Stimulated activated naive CD8-positive, alpha-beta T cell treated with anti-CD3 and anti-CD28 coated beads, Interleukin-15, Interleukin-2, amounts not matched to agents 100 U/mL and 50 U/mL, for 24 hours (primary cell): ENCODE data around the gene EWSR1.
"Not testable (repeated sequence)": the region's sequence is repeated elsewhere in the genome, so short reads cannot be mapped to it uniquely, and the experiment has no call there.

Experiments used
- ATAC-seq: fragments of 150-1000 bp; cut with Tn5 transposase; one replicate; pipeline ENCODE4 v1.10.0; 2021
- DNase-seq: peaks from one replicate; pipeline ENCODE4 v3.0.0; 2021

The EWSR1 gene

GRCh38 chr22:29335656-29336055 is 67.6 kb downstream of the EWSR1 start:
- ATAC-seq (no peak), DNase-seq (no peak)

- DNase-seq, result no peak
- no peak for ATAC-seq
Observed at GRCh38 chr22:29336751-29337490, 68.9 kb downstream of the EWSR1 start.

- no peak for ATAC-seq
Observed at GRCh38 chr22:29337631-29338284, 69.7 kb downstream of the EWSR1 start.

GRCh38 chr22:29338398-29338797 is 70.3 kb downstream of the EWSR1 start:
- ATAC-seq (no peak), DNase-seq (no peak)

More at GRCh38 chr22:29337631-29338284, 69.7 kb downstream of the EWSR1 start:
- no peak for DNase-seq

GRCh38 chr22:29339381-29340235 is 71.5 kb downstream of the EWSR1 start:
- no peak for DNase-seq
- no peak for ATAC-seq

GRCh38 chr22:29340566-29340965 is 72.5 kb downstream of the EWSR1 start:
- no peak for ATAC-seq
- no peak for DNase-seq

- no peak for ATAC-seq
- no peak for DNase-seq
Observed at GRCh38 chr22:29341056-29341848, 73.2 kb downstream of the EWSR1 start.

- ATAC-seq (no peak), DNase-seq (no peak)
Observed at GRCh38 chr22:29341849-29342127, 73.7 kb downstream of the EWSR1 start.

- DNase-seq (no peak), ATAC-seq (no peak)
Observed at GRCh38 chr22:29342177-29342576, 74.1 kb downstream of the EWSR1 start.

- ATAC-seq, result no peak
Observed at GRCh38 chr22:29342577-29343312, 74.7 kb downstream of the EWSR1 start.

GRCh38 chr22:29343313-29343805 is 75.3 kb downstream of the EWSR1 start:
- DNase-seq (no peak), ATAC-seq (no peak)

More at GRCh38 chr22:29342577-29343312, 74.7 kb downstream of the EWSR1 start:
- no peak for DNase-seq

GRCh38 chr22:29344137-29344536 is 76.1 kb downstream of the EWSR1 start:
- ATAC-seq, result no peak

GRCh38 chr22:29344889-29345288 is 76.8 kb downstream of the EWSR1 start:
- not testable (repeated sequence) for ATAC-seq, DNase-seq

More at GRCh38 chr22:29344137-29344536, 76.1 kb downstream of the EWSR1 start:
- DNase-seq, result no peak

GRCh38 chr22:29345932-29346331 is 77.9 kb downstream of the EWSR1 start:
- ATAC-seq (no peak), DNase-seq (no peak)

- no peak for DNase-seq
- ATAC-seq, result no peak
Observed at GRCh38 chr22:29346659-29347058, 78.6 kb downstream of the EWSR1 start.

- no peak for ATAC-seq
- DNase-seq, result no peak
Observed at GRCh38 chr22:29348041-29348440, 80.0 kb downstream of the EWSR1 start.

GRCh38 chr22:29348956-29349355 is 80.9 kb downstream of the EWSR1 start:
- no peak for ATAC-seq

More at GRCh38 chr22:29348956-29349355, 80.9 kb downstream of the EWSR1 start:
- DNase-seq, result no peak
